Midbrain (tissue), 1 donor: ENCODE data around the gene CRY1.
"Not testable (repeated sequence)": the region's sequence is repeated elsewhere in the genome, so short reads cannot be mapped to it uniquely, and the experiment has no call there.

Experiments
- DNase-seq: peaks from one replicate; lab custom pipeline; 2025; lab: John Stamatoyannopoulos, UW

Gene CRY1

DNA sequence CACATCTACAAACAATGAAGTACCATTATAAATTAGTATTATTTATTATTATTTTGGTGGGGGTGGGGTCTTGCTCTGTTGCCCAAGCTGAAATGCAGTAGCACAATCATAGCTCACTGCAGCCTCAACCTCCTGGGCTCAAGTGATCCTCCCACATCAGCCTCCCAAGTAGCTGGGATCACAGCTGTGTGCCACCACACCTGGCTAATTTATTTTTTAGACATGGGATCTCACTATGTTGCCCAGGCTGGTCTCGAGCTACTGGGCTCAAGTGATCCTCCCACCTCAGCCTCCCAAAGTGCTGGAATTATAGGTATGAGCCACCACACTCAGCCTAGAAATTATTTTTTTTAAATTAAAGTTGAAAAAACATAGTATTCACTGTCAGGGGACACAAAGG is 15.0 kb upstream of the CRY1 start:
- not testable (repeated sequence) for DNase-seq

DNA sequence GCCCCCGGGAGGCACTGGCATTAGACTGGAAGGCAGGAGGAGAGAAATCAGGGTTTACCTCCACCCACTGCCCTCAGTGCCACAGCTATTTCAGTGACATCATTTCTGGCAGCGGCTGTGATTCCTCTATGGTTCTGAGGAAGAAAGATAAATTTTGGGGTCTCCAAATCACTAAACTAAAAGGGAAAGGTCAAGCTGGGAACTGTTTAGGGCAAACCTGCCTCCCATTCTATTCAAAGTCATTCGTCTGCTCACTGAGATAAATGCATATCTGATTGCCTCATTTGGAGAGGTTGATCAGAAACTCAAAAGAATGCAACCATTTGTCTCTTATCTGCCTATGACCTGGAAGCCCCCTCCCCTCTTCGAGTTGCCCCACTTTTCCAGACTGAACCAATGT is 14.0 kb upstream of the CRY1 start:
- no peak for DNase-seq

DNA sequence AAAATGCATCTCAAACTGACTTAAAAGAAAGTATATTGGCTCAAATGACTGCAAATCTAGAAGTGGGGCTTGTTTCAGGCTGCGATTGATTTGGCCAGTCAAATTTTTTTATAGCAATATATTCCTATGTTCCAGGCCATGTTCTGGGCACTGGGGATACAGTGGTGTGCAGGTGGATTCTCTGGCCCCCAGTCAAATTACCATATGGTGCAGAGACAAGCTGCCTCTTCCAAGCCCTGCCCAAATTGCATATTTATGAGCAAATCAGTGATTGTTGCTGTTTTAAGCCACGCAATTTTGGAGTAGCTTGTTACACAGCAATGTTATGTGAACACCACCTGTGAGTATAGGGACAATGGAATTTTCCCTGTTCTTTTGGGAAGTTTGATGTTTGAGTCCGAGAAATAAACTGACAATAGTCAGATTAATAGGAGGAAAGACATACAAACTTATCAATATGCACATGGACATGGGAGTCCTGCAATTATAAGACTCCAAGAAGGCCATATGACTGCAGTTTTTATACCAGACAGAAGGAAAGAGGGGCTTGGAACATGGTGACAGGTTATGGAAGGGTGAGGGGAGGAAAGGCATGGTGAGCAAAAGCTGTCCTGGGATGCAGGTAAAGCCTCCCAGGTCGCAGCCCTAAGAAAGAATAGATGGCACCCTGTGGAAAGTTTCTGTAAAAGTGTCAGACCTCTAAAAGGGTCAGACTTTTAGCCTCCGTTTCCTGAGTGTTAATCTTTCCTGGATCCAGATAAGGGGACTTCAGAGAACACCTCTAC is 13.1 kb upstream of the CRY1 start:
- no peak for DNase-seq

DNA sequence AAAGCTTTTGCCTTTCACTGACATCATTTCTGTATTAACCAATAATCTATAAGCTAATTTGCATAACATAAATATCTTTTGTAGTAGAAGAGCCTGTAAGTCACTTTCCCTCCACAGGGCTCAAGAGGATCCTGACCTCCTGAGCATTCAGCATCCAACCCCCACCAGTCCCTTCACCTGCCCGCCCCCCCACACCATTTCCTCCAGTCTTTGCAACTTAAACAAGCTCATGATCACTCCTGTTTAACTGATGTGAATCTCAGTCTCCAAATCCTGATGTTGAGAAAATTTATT is 12.0 kb upstream of the CRY1 start:
- no peak for DNase-seq

DNA sequence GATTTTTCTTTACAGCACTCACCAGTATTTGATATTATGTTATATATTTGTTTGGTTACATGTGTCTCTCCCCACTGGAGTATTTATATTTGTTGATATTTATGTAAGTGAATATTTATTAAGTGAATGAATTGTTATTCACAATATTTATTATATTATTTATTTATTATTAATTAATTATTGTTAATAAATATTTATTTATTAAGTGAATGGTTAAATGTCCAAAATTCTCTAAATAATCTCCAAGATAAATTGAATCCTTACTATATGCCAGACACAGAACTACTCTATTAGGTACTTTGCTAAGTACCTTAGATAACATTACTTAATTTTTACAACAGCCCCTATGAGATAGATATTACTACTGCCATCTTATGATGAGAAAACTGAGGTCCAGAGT is 10.2 kb upstream of the CRY1 start:
- no peak for DNase-seq

DNA sequence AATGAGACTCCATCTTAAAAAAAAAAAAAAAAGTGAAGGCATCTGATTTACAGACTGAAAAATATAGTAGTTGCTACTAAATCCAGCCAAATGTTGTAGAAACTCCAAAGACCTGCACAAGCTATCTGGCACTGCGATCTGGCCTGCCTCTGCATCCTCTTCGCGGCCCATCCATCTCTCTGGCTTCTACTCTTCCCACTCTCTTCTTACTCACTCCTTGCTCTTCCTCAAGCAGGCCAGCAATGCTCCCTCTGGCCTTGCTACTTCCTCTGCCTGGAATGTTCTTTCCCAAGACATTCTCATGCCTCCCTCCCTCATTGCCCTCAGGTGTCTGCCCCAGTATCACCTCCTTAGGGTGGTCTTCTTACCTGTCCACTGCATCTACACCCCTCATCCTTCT is 9.7 kb upstream of the CRY1 start:
- no peak for DNase-seq

DNA sequence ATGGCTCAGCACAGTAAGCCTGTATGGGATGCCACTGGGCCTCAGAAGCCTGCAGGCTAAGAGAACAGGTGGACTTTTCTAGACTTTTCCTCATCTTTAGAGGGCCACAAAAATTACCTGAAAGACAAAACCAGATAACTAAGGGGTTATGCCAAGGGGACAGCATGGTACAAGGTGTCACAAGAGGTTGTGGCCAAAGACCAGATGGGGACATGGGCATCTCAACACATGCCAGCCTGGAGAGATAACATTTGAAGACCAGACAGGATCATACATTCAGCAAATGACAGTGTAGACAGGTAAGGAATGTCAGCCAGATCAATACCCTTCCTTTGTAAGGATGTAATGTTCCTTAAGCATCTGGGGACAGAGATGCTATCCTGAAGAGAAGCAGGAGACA is 8.9 kb upstream of the CRY1 start:
- DNase-seq: no peak

DNA sequence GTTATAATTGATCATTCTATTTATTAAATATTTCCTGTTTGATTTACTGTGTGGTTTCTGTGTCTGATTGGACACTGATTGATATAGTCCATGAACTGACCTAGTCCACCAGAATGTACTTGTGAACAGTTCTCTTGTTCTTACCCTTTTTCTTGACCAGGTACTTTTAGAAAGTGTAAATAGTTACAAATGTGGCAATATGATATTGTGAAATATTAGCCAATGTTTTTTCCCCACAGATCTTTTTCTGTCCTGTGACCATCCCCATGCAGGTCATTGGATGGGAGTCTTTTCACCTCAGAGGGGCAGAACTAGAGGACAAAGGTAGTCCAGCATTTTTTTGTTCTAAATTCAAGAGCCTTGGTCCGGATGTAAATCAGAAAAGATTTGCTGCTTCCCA is 8.3 kb upstream of the CRY1 start:
- no peak for DNase-seq

DNA sequence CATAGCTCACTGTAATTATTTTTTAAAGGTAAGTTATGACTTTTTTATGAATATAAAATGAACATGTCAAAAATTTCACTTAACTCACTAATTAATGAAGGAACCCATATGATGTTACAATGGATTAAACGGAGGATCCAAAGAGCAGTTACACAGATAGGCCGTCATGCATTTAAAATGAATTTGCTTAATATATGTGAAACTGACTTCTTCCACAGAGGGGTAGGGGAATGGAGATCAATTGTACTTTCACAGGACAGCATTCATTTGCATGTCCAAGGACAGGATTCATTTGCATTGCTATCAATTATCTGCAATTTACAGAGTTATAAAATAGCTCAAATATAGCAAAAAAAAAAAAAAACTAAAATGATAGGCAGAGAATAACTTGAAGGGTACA is 6.6 kb upstream of the CRY1 start:
- no peak for DNase-seq

DNA sequence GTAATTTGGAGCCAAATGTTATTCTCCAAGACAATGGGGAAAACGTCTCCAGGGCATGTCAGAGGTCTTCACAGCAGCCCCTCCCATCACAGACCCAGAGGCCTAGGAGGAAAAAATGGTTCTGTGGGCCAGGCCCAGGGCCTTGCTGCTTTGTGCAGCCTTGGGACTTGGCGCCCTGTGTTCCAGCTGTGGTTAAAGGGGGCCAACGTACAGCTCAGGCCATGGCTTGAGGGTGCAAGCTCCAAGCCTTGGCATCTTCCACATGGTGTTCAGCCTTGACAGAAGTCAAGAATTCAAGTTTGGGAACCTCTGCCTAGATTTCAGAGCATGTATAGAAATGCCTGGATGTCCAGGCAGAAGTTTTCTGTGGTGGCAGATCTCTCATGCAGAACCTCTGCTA is 3.2 kb upstream of the CRY1 start:
- DNase-seq: no peak

DNA sequence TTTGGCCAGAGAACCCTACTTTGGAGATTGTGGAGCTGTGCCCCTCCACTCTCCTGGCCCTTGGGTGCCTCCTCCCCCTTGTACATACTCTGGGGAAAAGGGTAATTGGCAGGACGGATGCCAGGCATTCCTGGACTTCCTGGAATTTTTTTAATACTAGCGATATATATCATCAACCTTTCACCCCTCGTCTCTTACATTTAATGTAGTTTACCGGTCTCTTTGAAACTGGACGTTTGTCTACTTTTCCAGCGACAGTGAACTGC is 767 bp upstream of the CRY1 start:
- no peak for DNase-seq

DNA sequence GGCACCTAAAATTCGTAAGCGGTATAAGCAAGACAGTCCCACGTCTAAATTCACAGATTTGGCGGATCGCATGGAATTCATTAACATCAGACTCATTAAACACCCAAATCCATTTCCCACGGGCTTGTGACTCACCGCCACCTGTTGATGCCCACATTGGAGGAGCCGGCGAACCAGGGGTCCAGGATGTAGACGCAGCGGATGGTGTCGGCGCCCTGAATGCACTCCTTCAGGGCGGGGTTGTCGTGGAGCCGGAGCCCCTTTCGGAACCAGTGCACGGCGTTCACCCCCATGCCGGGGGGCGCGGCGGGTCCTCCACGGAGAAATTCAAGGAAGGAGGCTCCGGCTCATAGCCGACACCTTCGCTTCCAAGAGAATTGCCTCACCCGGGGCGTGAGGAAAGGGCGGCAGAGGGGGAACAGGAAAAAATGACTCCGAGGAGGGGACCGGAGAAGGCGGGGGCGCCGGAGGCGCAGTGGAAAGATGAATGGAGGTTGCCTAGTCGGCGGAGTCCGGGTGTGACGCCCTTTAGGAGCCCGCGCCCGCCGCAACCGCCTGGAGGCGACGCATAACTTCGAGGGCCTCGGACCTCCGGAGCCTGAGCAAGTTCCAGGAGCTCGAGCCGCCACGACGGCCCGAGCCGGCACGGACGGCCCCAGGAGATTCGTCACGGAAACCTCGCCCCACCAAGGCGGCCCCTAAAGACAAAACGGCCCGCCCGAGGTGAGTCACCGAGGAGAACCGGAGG is 506 bp downstream of the CRY1 start:
- peak; percentile 49 for DNase-seq

DNA sequence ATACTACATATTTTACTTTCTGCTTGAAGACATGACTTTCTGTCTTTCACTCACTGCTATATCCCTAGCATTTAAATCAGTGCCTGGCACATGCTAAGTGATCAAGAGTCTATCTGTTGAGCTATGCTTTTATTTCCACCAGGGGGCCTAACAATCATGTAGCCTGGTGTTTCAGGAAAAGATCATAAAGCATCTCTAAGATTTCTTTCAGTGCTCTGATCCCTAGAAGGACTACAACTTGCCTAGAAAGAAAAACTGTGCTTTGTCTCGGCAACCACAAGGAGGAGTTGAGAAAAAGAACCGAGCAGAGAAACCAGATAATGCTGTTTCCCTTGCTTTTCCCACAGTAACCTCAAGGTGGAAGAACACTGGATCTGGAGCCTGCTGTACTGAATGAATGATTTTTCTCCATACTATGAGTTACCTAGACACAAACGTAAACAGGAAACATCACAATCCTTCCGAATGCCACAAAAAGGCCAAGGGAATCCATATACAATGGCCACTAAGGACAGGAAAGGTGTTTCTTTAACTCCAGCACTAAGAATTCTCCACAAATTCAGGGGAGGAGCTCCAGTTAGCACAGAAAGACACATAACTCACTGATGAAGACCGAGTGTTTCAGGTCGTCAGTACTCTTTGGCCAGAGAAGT is 1.2 kb downstream of the CRY1 start:
- peak; percentile 61 for DNase-seq

DNA sequence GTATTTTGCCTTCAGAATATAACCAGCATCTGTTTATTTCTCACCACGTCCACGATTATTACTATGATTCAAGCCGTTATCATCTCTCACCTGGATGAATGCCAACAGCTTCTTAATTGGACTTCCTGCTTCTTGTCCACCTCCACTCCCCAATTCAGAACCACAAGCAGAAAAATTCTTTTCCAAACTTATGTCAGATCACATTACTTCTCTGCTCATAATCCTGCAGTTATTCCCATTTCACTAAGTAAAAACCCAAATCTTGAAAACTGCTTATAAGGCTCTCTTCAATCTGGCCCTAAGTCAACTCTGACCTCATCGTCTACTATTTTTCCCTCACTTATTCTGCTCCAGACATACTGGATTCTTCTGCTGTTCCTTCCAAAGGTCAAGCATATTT is 2.0 kb downstream of the CRY1 start:
- DNase-seq: no peak

DNA sequence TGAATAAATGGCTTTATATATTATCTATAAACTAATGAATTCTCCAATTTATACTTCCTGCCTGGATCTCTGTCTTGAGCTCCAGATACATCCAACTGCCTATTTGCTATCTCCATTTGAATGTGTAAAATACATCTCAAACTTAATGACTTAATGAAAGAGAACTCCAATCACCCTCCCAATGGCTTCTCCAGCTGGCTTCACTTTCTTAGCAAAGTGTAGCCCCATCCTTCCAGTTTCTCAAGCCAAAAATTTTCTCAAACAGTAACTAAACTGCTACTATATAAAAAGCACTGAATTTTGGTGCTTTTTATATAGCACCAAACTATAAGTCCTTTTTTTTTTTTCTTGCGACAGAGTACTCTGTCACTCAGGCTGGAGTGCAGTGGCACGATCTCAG is 2.6 kb downstream of the CRY1 start:
- DNase-seq: no peak

DNA sequence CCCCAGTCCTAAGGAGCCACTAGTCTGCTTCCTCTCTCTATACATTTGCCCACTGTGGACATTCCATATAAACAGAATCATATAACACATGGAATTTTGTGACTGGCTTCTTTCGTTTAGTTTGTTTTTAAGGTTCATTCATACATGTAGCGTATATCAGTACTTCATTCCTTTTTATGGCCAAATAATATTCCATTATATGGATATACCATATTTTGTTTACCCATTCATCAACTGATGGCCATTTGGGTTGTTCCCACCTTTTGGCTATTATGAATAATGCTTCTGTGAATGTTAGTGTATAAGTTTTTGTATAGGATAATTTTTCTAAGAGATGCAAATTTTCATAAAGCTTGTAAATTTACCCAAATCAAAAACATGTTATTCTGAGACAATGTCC is 4.4 kb downstream of the CRY1 start:
- DNase-seq: no peak

DNA sequence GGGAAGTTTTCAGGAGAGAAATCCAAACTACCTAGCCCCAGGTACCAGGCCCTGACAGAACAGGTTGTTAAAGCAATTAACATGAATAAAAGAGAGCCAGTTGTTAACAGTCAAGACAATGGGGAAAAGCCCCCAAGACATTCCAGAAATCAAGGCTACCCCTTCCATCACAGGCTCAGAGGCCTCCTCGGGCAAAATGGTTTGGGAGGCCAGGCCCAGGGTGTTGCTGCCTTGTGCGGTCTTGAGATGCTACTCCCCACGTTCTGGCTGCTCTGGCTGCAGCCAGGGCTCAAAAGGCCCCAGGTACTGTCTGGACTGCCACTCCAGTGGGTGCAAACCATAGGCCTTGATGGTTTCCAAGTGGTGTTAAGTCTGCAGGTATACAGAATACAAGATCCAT is 7.0 kb downstream of the CRY1 start:
- DNase-seq: no peak

DNA sequence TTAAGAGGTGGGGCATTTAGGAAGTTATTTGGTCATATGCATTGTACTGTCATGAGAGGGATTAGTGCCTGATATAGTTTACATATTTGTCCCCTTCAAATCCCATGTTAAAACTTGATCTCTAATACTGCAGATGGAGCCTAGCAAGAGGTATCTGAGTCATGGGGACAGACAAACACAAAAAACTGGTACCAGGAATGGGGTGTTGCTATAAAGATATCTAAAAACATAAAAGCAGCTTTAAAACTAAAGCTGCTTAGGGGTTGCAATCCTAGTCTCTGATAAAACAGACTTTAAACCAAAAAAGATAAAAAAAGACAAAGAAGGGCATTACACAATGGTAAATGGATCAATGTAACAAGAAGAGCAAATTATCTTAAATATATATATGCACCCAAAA is 11.6 kb downstream of the CRY1 start:
- DNase-seq: no peak

DNA sequence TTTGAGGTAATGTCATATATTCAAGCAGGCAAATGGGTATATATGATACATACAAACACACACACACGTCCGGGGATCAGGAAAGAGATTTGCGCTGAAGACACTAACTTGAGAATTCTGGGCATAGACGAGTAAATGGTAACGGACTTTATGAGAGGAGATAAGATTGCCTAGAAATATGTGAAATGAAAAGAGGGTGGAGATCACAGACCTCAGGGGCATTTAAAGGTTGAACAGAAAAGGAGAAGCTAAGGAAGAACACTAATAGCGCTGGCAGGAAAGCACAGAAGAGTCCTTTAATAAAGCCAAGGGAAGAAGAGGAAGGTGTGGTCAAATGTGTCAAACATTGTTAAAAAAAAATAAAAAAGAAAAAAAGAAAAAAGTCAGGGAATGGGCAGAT is 13.1 kb downstream of the CRY1 start:
- DNase-seq: no peak

DNA sequence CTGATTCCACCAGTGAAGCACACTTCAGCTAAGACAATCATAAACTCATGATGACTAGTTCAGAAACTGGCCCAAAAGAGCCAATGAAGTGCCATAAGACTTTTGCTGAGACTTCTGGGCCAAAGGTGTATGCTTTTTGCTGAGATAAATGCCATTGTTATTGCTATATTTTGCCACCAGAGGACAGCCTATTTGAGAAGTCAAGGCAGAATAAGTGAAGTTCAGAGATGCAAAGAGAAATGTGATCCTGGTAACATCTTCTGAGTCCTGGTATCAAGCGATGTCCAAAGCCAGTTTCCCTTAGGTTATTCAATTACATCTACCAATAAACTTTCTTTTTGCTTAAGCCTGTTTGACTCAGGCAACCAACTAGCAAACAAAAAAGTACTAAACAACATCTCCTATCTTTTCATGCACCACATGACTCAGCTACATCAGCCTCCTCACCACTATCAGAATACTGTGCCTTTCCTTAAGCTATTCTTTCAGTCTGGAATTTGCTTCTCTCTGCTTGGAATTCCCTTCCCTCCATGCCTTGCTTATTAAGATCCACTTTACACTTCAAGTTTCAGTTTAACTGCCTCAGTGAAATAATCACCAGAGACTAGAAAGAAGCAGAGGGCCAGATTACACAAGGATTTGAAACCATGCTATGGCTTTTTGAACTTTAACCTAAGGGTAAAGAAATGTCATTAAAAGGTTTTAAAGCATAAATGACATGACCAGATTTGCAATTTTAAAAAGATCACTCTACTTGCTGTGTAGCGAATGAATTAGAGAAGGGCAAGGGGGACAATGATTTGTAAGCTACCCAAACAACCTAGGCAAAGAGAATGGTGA is 14.0 kb downstream of the CRY1 start:
- DNase-seq: no peak

DNA sequence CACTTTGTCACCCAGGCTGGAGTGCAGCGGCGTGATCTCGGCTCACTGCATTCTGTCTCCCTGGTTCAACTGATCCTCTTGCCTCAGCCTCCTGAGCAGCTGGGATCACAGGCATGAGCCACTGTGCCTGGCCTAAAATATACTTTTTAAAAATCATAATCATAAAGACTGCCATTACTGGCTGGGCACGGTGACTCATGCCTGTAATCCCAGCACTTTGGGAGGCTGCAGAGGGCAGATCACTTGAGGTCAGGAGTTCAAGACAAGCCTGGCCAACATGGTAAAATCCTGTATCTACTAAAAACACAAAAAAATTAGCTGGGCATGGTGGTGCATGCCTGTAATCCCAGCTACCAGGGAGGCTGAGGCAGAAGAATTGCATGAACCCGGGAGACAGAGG is 20.1 kb downstream of the CRY1 start:
- DNase-seq: not testable (repeated sequence)

DNA sequence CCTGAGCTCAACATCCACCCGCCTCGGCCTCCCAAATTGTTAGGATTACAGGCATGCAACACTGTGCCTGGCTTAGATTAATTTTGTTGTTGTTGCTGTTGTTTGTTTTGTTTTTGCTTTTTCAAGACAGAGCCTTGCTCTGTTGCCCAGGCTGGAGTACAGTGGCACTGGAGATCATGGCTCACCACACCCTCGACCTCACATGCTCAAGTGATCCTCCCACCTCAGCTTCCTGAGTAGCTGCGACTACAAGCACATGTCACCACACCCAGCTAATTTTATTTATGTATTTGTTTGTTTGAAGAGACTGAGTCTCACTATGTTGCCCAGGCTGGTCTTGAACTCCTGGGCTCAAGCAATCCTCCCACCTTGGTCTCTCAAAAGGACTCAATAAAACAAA is 26.7 kb downstream of the CRY1 start:
- no peak for DNase-seq

DNA sequence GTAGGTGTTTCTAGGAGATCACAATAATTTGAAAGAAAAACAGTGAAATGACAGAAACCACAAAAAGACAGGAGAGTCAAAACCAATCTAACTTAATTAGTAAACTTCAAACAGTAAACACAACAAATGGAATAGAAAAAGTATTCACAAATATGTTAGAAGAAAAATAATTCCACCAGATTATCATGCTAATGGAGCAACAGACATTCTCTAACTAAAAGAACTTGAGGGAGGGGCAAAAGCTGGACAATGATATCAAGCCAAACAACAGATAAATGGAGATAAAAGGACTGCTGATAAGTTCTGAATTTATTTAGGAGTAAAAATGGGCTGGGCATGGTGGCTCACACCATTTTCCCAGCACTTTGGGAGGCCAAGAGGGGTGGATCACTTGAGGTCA is 28.7 kb downstream of the CRY1 start:
- DNase-seq: no peak
